ENCODE results near the gene CCNH. TPM values are rescaled to one million over a fixed set of nuclear protein-coding genes. Genes with fewer than 3 reads are reported as not detected.

The CCNH gene
- total and polyA plus RNA-seq, 2 experiments from 2014 or later: 74.4 to 80.2 TPM

DNA sequence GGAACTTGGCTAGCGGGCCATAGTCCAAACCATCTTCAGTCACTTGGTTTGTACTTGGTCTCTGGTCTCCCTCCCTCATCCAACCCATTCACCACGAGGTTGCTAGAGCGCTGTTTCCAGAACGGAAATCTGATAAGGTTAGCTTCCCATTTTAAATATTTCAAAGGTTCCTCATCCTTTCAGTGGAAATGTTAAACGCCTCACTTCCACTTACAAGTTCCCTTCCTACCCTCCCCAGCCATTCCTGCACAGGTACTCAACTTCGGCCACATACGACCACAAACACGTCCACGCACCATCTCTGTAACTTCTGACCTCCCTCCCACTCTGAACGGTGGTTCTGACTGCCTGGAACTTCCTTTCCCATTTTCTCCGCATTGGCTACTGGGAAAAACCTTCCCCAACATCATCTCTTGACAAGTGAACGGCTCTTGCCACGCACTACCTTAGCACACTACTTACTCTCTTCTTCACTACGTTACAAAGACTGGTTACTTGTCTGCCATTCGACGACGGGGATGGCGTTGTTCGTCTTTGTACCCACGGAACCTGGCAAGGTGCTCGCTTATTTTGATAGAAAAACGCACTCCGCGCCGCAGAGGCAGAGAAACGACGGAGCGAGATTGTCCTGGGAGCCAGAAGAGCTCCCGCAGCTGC is 629 bp downstream of the CCNH start:
- Histone ChIP-seq H3K4me3 (peak overlapping the region; percentile 96), H3K9me2 (ENCODE audit: insufficient read depth) (no peaks in the 10 kb centered on the region), H3K27me3 (ENCODE audit: insufficient read depth) (no peaks in the 10 kb centered on the region), H3F3A (replicated peaks; ENCODE audit: low read depth) (no peaks in the 10 kb centered on the region), H3K4me2 (peak overlapping the region; percentile 95), H4K20me1 (replicated peaks; ENCODE audit: insufficient read depth) (no peaks in the 10 kb centered on the region; the same call in 1 of the 2 replicates), H3K27ac (ENCODE audit: low read depth) (peak overlapping the region; percentile 87), H2AFZ (peak overlapping the region; percentile 95), H3K4me1 (ENCODE audit: insufficient read depth) (peaks cover 7% of the 10 kb centered on the region; the same call in 1 of the 2 replicates), H3K79me2 (replicated peaks; ENCODE audit: insufficient read depth) (peaks cover 24% of the 10 kb centered on the region), H3K36me3 (ENCODE audit: insufficient read depth) (peaks cover 21% of the 10 kb centered on the region)
- peak; percentile 18 for DNase-seq (ENCODE audit: low spot score)
- peaks cover 37% of the 10 kb centered on the region for H3K36me3 Mint-ChIP-seq (ENCODE audit: low read depth)
- peaks cover 9% of the 10 kb centered on the region for H3K4me1 Mint-ChIP-seq
- peak; percentile 24 for ATAC-seq
- no peaks in the 10 kb centered on the region for H3K9me3 Mint-ChIP-seq
- H3K4me3 Mint-ChIP-seq: peak overlapping the region; percentile 97
- H3K27ac Mint-ChIP-seq: peak overlapping the region; percentile 93
- peaks cover 5% of the 10 kb centered on the region for H3K27me3 Mint-ChIP-seq (ENCODE audit: insufficient read depth, low read depth, poor library complexity)
- TF ChIP-seq EZH2phosphoT487 (IDR thresholded peaks at IDR 0.05; ENCODE audit: unreplicated experiment): no peak
- no peak for TF ChIP-seq ZNF114 (CRISPR knock-in tag; IDR thresholded peaks at IDR 0.05)

DNA sequence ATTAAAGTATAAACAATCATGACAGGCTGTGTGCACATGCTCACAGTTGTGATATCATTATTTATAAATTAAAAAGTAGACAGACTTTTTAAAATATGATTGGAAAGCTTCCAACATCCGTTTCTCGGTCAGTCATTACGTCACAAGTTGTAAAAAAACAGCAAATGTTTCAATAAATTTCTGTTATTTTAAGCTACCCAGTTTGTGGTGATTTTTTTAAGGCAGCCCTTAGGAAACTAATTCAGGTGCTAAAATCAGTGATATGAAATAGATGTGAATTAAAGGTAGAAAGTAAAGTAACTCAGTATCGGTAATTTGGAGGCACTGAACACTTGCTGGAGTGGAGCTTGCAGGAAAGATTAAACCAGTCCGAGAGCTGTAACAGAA is 1.2 kb downstream of the CCNH start:
- peaks cover 9% of the 10 kb centered on the region for H3K4me1 Mint-ChIP-seq

GRCh38 chr5:87410931-87411330 is 1.8 kb downstream of the CCNH start:
- DNase-seq (ENCODE audit: low spot score): no peak
- H3K27ac ChIP-seq (ENCODE audit: low read depth): no peak overlapping the region
- peaks cover 7% of the 10 kb centered on the region; the same call in 1 of the 2 replicates for H3K4me1 ChIP-seq (ENCODE audit: insufficient read depth)
- H3K79me2 ChIP-seq (replicated peaks; ENCODE audit: insufficient read depth): peaks cover 27% of the 10 kb centered on the region
- Mint-ChIP-seq H3K27ac (no peak overlapping the region), H3K4me3 (peak overlapping the region; percentile 71), H3K36me3 (ENCODE audit: low read depth) (peaks cover 49% of the 10 kb centered on the region), H3K4me1 (peaks cover 9% of the 10 kb centered on the region), H3K9me3 (no peaks in the 10 kb centered on the region), H3K27me3 (ENCODE audit: insufficient read depth, low read depth, poor library complexity) (peaks cover 5% of the 10 kb centered on the region)
- H4K20me1 ChIP-seq (replicated peaks; ENCODE audit: insufficient read depth): peaks cover 2% of the 10 kb centered on the region; the same call in 1 of the 2 replicates
- no peaks in the 10 kb centered on the region for H3K9me2 ChIP-seq (ENCODE audit: insufficient read depth)
- H2AFZ ChIP-seq: no peak overlapping the region
- 0 out of 2 replicates have a peak overlapping the region, but pooled peaks have one; percentile 95 for H3K4me2 ChIP-seq
- H3F3A ChIP-seq (replicated peaks; ENCODE audit: low read depth): no peaks in the 10 kb centered on the region
- H3K36me3 ChIP-seq (ENCODE audit: insufficient read depth): peaks cover 33% of the 10 kb centered on the region
- no peak for ATAC-seq
- H3K4me3 ChIP-seq: peak overlapping the region; percentile 96; the same call in 1 of the 2 replicates
- H3K27me3 ChIP-seq (ENCODE audit: insufficient read depth): no peaks in the 10 kb centered on the region
- no peak for TF ChIP-seq CREB1 (CRISPR knock-in tag; IDR thresholded peaks at IDR 0.05; ENCODE audit: low read depth)
- TF ChIP-seq JUNB (IDR thresholded peaks at IDR 0.05; ENCODE audit: unreplicated experiment): no peak
- no peak for TF ChIP-seq REST (IDR thresholded peaks at IDR 0.05; ENCODE audit: unreplicated experiment)

More for the DNA sequence above, 1.2 kb downstream of the CCNH start:
- no peaks in the 10 kb centered on the region for H3K9me3 Mint-ChIP-seq
- H3K9me2 ChIP-seq (ENCODE audit: insufficient read depth): no peaks in the 10 kb centered on the region
- H3K4me1 ChIP-seq (ENCODE audit: insufficient read depth): peaks cover 7% of the 10 kb centered on the region; the same call in 1 of the 2 replicates
- peak overlapping the region; percentile 96 for H3K4me3 ChIP-seq
- no peak overlapping the region for H3K27ac ChIP-seq (ENCODE audit: low read depth)
- peak overlapping the region; percentile 95 for H3K4me2 ChIP-seq
- H2AFZ ChIP-seq: peak overlapping the region; percentile 95; the same call in 1 of the 2 replicates
- H3F3A ChIP-seq (replicated peaks; ENCODE audit: low read depth): no peaks in the 10 kb centered on the region
- no peaks in the 10 kb centered on the region; the same call in 1 of the 2 replicates for H4K20me1 ChIP-seq (replicated peaks; ENCODE audit: insufficient read depth)
- no peak for ATAC-seq
- 0 out of 2 replicates have a peak overlapping the region, but pooled peaks have one; percentile 93 for H3K27ac Mint-ChIP-seq
- H3K79me2 ChIP-seq (replicated peaks; ENCODE audit: insufficient read depth): peaks cover 27% of the 10 kb centered on the region
- no peak for TF ChIP-seq NANOG (IDR thresholded peaks at IDR 0.05; ENCODE audit: borderline replicate concordance)
- no peak for TF ChIP-seq JUNB (IDR thresholded peaks at IDR 0.05; ENCODE audit: unreplicated experiment)
- TF ChIP-seq STAT1 (IDR thresholded peaks at IDR 0.05; ENCODE audit: unreplicated experiment): no peak
- no peak for TF ChIP-seq EZH2phosphoT487 (IDR thresholded peaks at IDR 0.05; ENCODE audit: unreplicated experiment)
- TF ChIP-seq POLR2AphosphoS5 (IDR thresholded peaks at IDR 0.05; ENCODE audit: low read depth): no peak
- TF ChIP-seq ZNF331 (CRISPR knock-in tag; IDR thresholded peaks at IDR 0.05; ENCODE audit: low read depth): no peak
- peaks cover 26% of the 10 kb centered on the region for H3K36me3 ChIP-seq (ENCODE audit: insufficient read depth)
- peak overlapping the region; percentile 97 for H3K4me3 Mint-ChIP-seq
- peaks cover 5% of the 10 kb centered on the region for H3K27me3 Mint-ChIP-seq (ENCODE audit: insufficient read depth, low read depth, poor library complexity)
- DNase-seq (ENCODE audit: low spot score): no peak
- H3K27me3 ChIP-seq (ENCODE audit: insufficient read depth): no peaks in the 10 kb centered on the region
- peaks cover 43% of the 10 kb centered on the region for H3K36me3 Mint-ChIP-seq (ENCODE audit: low read depth)

Measured in GM23338 (cell line).